HL-60 (cell line): ENCODE measurements around the gene CELF5.

ENCODE experiments used
- DNase-seq, 2 experiments: peaks; one replicate each; pipeline ENCODE4 v3.0.0-alpha.2; 2010 to 2020; ENCODE audit warnings: low read depth in 1 of 2, low spot score in 1 of 2
- H3K27ac ChIP-seq: fragments of 250-450 bp; sonication (Bioruptor Pico); replicated peaks from 2 replicates; pipeline ENCODE4 v1.5.1; 2020; ENCODE audit warnings: mild to moderate bottlenecking, moderate library complexity
- H3K27me3 ChIP-seq: fragments of 250-450 bp; sonication (Bioruptor Pico); 2 replicates; pipeline ENCODE4 v1.5.1; 2021; ENCODE audit warnings: mild to moderate bottlenecking, moderate library complexity; ENCODE audit not compliant: insufficient read depth, poor library complexity, severe bottlenecking
- H3K4me3 ChIP-seq: replicated peaks from 2 replicates; pipeline ENCODE4 v1.5.1; 2011; ENCODE audit warnings: mild to moderate bottlenecking, control low read depth, low read length; ENCODE audit not compliant: insufficient read depth
- CTCF ChIP-seq: IDR thresholded peaks from one replicate; pipeline ENCODE4 v1.5.1; 2011; ENCODE audit warnings: low read length, control low read depth, inconsistent platforms; ENCODE audit not compliant: insufficient read depth
- GABPA ChIP-seq: IDR thresholded peaks from 2 replicates; pipeline ENCODE4 v1.6.1; 2012; ENCODE audit warnings: low read depth
- POLR2AphosphoS5 ChIP-seq: IDR thresholded peaks from 2 replicates; pipeline ENCODE4 v1.6.1; 2012; ENCODE audit warnings: low read depth
- SPI1 ChIP-seq: IDR thresholded peaks from 2 replicates; pipeline ENCODE4 v1.6.1; 2012; ENCODE audit warnings: low read depth, mild to moderate bottlenecking, borderline replicate concordance
- TF ChIP-seq, protein P1 (sequence below): IDR thresholded peaks from 2 replicates; pipeline ENCODE4 v1.6.1; 2012; ENCODE audit warnings: low read depth; ENCODE audit not compliant: insufficient replicate concordance

Gene CELF5

GRCh38 chr19:3227054-3227626 is 2.7 kb downstream of the CELF5 start:
- H3K27ac ChIP-seq: no peak overlapping the region
- no peak overlapping the region for H3K4me3 ChIP-seq
- no peak for DNase-seq
- TF ChIP-seq CTCF (no peak), POLR2AphosphoS5 (no peak), GABPA (no peak), SPI1 (no peak)
- TF ChIP-seq, protein P1, sequence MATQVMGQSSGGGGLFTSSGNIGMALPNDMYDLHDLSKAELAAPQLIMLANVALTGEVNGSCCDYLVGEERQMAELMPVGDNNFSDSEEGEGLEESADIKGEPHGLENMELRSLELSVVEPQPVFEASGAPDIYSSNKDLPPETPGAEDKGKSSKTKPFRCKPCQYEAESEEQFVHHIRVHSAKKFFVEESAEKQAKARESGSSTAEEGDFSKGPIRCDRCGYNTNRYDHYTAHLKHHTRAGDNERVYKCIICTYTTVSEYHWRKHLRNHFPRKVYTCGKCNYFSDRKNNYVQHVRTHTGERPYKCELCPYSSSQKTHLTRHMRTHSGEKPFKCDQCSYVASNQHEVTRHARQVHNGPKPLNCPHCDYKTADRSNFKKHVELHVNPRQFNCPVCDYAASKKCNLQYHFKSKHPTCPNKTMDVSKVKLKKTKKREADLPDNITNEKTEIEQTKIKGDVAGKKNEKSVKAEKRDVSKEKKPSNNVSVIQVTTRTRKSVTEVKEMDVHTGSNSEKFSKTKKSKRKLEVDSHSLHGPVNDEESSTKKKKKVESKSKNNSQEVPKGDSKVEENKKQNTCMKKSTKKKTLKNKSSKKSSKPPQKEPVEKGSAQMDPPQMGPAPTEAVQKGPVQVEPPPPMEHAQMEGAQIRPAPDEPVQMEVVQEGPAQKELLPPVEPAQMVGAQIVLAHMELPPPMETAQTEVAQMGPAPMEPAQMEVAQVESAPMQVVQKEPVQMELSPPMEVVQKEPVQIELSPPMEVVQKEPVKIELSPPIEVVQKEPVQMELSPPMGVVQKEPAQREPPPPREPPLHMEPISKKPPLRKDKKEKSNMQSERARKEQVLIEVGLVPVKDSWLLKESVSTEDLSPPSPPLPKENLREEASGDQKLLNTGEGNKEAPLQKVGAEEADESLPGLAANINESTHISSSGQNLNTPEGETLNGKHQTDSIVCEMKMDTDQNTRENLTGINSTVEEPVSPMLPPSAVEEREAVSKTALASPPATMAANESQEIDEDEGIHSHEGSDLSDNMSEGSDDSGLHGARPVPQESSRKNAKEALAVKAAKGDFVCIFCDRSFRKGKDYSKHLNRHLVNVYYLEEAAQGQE: no peak
- peaks cover 20% of the 10 kb centered on the region for H3K27me3 ChIP-seq

GRCh38 chr19:3229346-3229743 is 4.9 kb downstream of the CELF5 start:
- H3K4me3 ChIP-seq: no peak overlapping the region
- no peak overlapping the region for H3K27ac ChIP-seq
- peaks cover 16% of the 10 kb centered on the region for H3K27me3 ChIP-seq
- no peak for DNase-seq
- TF ChIP-seq, protein P1: no peak
- TF ChIP-seq SPI1 (no peak), POLR2AphosphoS5 (no peak), CTCF (no peak), GABPA (no peak)

- Histone ChIP-seq H3K27ac (no peak overlapping the region), H3K27me3 (peaks cover 16% of the 10 kb centered on the region), H3K4me3 (no peak overlapping the region)
- TF ChIP-seq GABPA: no peak
- no peak for TF ChIP-seq POLR2AphosphoS5
- TF ChIP-seq, protein P1: no peak
- TF ChIP-seq SPI1: no peak
- no peak for TF ChIP-seq CTCF
- DNase-seq: no peak
These were observed 5.5 kb downstream of the CELF5 start for GRCh38 chr19:3229888-3230496.
